ENCODE results near the gene SCGB3A2.

DNA sequence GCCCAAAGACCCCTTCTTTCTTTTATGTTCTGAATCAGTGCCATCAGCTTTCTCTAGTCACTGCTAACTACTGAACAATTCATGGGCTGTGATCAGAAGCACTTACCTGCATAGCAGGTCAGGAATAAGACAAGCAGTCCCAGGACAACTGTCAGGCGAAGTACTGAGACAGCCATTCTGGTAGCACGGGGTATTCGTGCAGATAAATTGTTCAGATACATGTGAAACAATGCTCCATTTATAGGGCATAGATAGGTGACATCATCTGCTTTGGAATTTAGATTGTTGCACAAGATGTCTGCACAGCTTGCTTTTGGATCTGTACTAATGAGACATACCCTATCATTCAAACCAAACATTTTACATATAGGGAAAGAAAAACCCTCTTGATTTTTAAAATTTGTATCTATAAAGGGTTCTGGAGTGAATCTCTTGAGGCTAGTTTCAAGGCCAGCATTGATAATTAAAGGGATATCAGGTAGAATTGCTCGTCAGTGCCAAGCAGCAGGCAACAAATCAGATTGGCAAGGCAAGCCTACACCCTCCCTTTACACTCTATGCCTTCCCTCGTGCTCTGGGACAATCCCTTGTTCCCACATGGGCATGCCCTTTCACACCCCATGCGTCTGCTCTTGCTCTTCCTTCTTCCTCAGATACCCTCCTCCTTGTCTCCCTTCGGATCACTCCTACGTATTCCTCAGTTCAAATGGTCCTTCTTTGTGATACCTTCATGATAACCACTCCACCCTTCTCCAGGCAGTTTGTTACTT, 28.0 kb downstream of the SCGB3A2 start, which contains the start of gene C5orf46:
- no peak for TF ChIP-seq EZH2 (IDR thresholded peaks at IDR 0.05; ENCODE audit: borderline replicate concordance, insufficient read depth, low read depth, low read length, poor library complexity, severe bottlenecking)
- TF ChIP-seq, protein P1, sequence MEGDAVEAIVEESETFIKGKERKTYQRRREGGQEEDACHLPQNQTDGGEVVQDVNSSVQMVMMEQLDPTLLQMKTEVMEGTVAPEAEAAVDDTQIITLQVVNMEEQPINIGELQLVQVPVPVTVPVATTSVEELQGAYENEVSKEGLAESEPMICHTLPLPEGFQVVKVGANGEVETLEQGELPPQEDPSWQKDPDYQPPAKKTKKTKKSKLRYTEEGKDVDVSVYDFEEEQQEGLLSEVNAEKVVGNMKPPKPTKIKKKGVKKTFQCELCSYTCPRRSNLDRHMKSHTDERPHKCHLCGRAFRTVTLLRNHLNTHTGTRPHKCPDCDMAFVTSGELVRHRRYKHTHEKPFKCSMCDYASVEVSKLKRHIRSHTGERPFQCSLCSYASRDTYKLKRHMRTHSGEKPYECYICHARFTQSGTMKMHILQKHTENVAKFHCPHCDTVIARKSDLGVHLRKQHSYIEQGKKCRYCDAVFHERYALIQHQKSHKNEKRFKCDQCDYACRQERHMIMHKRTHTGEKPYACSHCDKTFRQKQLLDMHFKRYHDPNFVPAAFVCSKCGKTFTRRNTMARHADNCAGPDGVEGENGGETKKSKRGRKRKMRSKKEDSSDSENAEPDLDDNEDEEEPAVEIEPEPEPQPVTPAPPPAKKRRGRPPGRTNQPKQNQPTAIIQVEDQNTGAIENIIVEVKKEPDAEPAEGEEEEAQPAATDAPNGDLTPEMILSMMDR (IDR thresholded peaks at IDR 0.05), result no peak

Measured in B cell (primary cell).